Stimulated activated memory B cell treated with anti-CD40 and anti-IgM and Interleukin-4, amounts not matched to agents 10 μg/mL and 1 μg/mL and 100 μg/mL, for 72 hours (primary cell): ENCODE measurements around the gene SLC25A11.

ENCODE experiments used
- ATAC-seq: fragments of 150-1000 bp; cut with Tn5 transposase; 2 replicates; pipeline ENCODE4 v1.10.0; 2021
- H3K27ac Mint-ChIP-seq: one replicate; pipeline ENCODE4 v1.8.0; 2022; ENCODE audit warnings: mild to moderate bottlenecking, mixed read lengths
- H3K27me3 Mint-ChIP-seq: one replicate; pipeline ENCODE4 v1.8.0; 2022; ENCODE audit warnings: mixed read lengths
- H3K36me3 Mint-ChIP-seq: one replicate; pipeline ENCODE4 v1.8.0; 2022; ENCODE audit warnings: mixed read lengths
- H3K4me1 Mint-ChIP-seq: one replicate; pipeline ENCODE4 v1.8.0; 2022; ENCODE audit warnings: mixed read lengths
- H3K4me3 Mint-ChIP-seq: one replicate; pipeline ENCODE4 v1.8.0; 2022; ENCODE audit warnings: mild to moderate bottlenecking, moderate library complexity, mixed read lengths
- H3K9me3 Mint-ChIP-seq: one replicate; pipeline ENCODE4 v1.8.0; 2022; ENCODE audit warnings: mixed read lengths

Gene SLC25A11

GRCh38 chr17:4900231-4901107, 39.4 kb downstream of the SLC25A11 start:
- H3K27ac Mint-ChIP-seq: peak overlapping the region; percentile 85
- H3K4me3 Mint-ChIP-seq: peak overlapping the region; percentile 90
- peak; percentile 46 for ATAC-seq
- peaks cover 10% of the 10 kb centered on the region for H3K27me3 Mint-ChIP-seq
- peaks cover 30% of the 10 kb centered on the region for H3K36me3 Mint-ChIP-seq
- H3K9me3 Mint-ChIP-seq: no peaks in the 10 kb centered on the region
- H3K4me1 Mint-ChIP-seq: peaks cover 48% of the 10 kb centered on the region

DNA sequence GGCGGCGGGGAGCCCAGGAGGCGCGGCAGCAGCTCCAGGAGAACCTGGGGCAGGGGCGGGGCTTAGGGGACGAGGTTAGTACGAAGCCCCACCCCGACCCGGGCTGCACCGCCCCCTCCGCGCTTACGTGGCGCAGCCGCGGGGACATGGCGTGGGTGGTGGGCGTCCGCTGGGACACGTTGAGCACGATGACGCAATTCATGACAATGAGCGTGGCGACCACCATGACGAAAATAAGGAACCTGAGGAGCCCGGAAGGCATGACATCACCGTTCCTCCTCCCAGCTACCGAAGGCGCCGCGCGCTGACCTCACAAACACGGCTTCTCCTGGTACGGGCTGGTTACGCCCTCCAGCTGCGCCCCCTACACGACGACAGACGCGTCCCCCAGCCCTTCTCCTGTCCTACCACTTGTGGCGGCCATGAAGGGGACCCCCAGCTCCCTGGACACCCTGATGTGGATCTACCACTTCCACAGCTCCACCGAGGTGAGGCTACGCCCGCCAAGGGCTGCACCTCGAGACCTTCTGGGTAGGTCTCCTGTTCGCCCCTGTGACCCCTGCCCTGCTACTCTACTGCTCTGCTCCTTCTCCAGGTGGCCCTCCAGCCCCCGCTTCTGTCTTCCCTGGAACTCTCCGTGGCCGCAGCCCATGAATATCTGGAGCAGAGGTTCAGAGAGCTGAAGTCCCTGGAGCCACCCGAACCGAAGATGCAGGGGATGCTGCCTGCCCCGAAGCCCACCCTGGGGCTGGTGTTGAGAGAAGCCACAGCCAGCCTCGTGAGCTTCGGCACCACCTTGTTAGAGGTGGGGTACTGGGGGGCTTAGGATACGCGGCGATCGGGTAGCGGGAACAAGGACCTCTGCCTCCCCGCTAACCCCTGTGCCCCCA, 40.3 kb downstream of the SLC25A11 start, which contains the start of gene C17orf107:
Gene C17orf107, plus strand, starts transcription at position 196 of the 890 bp plus-strand sequence. Its CDS starts 227 bp downstream, at position 423.
- Mint-ChIP-seq H3K9me3 (no peaks in the 10 kb centered on the region), H3K4me3 (peak within 1 kb of the TSS; percentile 90), H3K27me3 (peaks cover 10% of the 10 kb centered on the region), H3K4me1 (peaks cover 48% of the 10 kb centered on the region), H3K36me3 (peaks cover 39% of the 10 kb centered on the region), H3K27ac (peak within 1 kb of the TSS; percentile 85)
- peak; percentile 82 for ATAC-seq

- peak overlapping the region; percentile 90 for H3K4me3 Mint-ChIP-seq
- H3K4me1 Mint-ChIP-seq: peaks cover 48% of the 10 kb centered on the region
- H3K27me3 Mint-ChIP-seq: peaks cover 10% of the 10 kb centered on the region
- H3K36me3 Mint-ChIP-seq: peaks cover 46% of the 10 kb centered on the region
- peak overlapping the region; percentile 85 for H3K27ac Mint-ChIP-seq
- no peaks in the 10 kb centered on the region for H3K9me3 Mint-ChIP-seq
- peak; percentile 1 for ATAC-seq
Observed at GRCh38 chr17:4898927-4899326, 40.9 kb downstream of the SLC25A11 start.

- H3K27me3 Mint-ChIP-seq: peaks cover 10% of the 10 kb centered on the region
- H3K9me3 Mint-ChIP-seq: no peaks in the 10 kb centered on the region
- peak overlapping the region; percentile 61 for H3K4me3 Mint-ChIP-seq
- H3K4me1 Mint-ChIP-seq: peaks cover 42% of the 10 kb centered on the region
- H3K27ac Mint-ChIP-seq: no peak overlapping the region
- H3K36me3 Mint-ChIP-seq: peaks cover 51% of the 10 kb centered on the region
- no peak for ATAC-seq
Observed at GRCh38 chr17:4898351-4898750, 41.5 kb downstream of the SLC25A11 start.

- no peaks in the 10 kb centered on the region for H3K9me3 Mint-ChIP-seq
- no peak for ATAC-seq
Observed at GRCh38 chr17:4897785-4898184, 42.1 kb downstream of the SLC25A11 start.

GRCh38 chr17:4897198-4897687, 42.6 kb downstream of the SLC25A11 start:
- Mint-ChIP-seq H3K27ac (no peak overlapping the region), H3K9me3 (no peaks in the 10 kb centered on the region), H3K27me3 (peaks cover 10% of the 10 kb centered on the region), H3K4me1 (peaks cover 31% of the 10 kb centered on the region), H3K36me3 (peaks cover 62% of the 10 kb centered on the region), H3K4me3 (no peak overlapping the region)
- ATAC-seq: no peak

More at GRCh38 chr17:4897785-4898184, 42.1 kb downstream of the SLC25A11 start:
- H3K4me1 Mint-ChIP-seq: peaks cover 37% of the 10 kb centered on the region
- H3K27me3 Mint-ChIP-seq: peaks cover 10% of the 10 kb centered on the region
- H3K4me3 Mint-ChIP-seq: no peak overlapping the region
- peaks cover 56% of the 10 kb centered on the region for H3K36me3 Mint-ChIP-seq
- H3K27ac Mint-ChIP-seq: no peak overlapping the region

GRCh38 chr17:4896332-4897197, 43.3 kb downstream of the SLC25A11 start:
- Mint-ChIP-seq H3K36me3 (peaks cover 66% of the 10 kb centered on the region), H3K4me1 (peaks cover 28% of the 10 kb centered on the region), H3K27ac (no peak overlapping the region), H3K9me3 (no peaks in the 10 kb centered on the region), H3K27me3 (peaks cover 10% of the 10 kb centered on the region), H3K4me3 (no peak overlapping the region)
- ATAC-seq: no peak

DNA sequence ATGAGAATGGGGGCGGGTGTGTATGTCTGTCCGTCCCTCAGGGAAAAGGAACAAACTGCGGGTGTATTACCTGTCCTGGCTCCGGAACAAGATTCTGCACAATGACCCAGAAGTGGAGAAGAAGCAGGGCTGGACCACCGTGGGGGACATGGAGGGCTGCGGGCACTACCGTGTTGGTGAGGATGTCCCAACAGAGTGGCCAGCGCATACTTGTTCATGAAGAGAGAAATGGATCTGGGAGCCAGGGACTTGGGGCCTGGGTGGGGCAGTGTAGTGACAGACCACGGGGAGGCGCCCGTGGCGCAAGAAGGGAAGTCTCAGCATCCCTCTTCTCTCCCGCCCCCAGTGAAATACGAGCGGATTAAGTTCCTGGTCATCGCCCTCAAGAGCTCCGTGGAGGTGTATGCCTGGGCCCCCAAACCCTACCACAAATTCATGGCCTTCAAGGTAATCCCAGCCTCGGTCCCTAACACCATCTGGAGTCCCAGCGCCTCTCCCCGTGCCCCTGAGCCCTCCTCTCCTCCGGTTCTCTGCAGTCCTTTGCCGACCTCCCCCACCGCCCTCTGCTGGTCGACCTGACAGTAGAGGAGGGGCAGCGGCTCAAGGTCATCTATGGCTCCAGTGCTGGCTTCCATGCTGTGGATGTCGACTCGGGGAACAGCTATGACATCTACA, 44.1 kb downstream of the SLC25A11 start:
- no peak for ATAC-seq
- Mint-ChIP-seq H3K36me3 (peaks cover 73% of the 10 kb centered on the region), H3K27ac (no peak overlapping the region), H3K9me3 (no peaks in the 10 kb centered on the region), H3K27me3 (peaks cover 10% of the 10 kb centered on the region), H3K4me1 (peaks cover 24% of the 10 kb centered on the region), H3K4me3 (no peak overlapping the region)

GRCh38 chr17:4895121-4895520, 44.7 kb downstream of the SLC25A11 start:
- peaks cover 80% of the 10 kb centered on the region for H3K36me3 Mint-ChIP-seq
- no peak overlapping the region for H3K4me3 Mint-ChIP-seq
- no peak for ATAC-seq
- peaks cover 18% of the 10 kb centered on the region for H3K4me1 Mint-ChIP-seq
- H3K27ac Mint-ChIP-seq: no peak overlapping the region
- H3K9me3 Mint-ChIP-seq: no peaks in the 10 kb centered on the region
- H3K27me3 Mint-ChIP-seq: peaks cover 9% of the 10 kb centered on the region

DNA sequence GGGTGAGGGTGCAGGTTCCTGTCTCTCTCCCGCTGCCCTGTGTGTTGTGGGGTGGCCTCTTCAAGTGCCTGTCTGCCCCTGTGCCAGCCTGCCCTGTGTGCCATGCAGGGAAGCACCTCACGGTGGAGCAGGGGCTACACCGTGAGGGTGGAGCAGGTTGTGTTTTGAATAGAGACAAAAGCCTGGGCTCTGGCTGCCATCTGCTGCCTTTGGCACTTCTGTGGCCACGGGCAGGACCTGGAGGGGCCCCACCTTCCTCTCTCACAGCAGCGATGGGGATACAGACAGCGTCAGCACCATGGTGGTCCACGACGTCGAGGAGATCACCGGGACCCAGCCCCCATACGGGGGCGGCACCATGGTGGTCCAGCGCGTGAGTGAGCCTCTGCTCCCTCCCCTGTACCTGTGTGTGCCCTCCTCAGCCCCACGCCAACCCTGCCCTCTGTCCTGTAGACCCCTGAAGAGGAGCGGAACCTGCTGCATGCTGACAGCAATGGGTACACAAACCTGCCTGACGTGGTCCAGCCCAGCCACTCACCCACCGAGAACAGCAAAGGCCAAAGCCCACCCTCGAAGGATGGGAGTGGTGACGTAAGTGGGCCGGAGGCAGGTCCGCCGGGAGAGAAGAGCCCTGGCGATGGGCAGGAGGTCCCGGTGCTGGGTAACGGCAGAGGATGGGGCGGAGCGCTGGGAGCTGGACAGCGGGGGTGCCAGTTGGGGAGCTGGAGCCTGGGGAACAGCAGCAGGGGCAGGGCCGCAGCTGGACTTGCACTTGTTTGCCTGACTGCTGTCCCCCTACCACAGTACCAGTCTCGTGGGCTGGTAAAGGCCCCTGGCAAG, 45.9 kb downstream of the SLC25A11 start:
- Mint-ChIP-seq H3K9me3 (no peaks in the 10 kb centered on the region), H3K27ac (no peak overlapping the region), H3K4me1 (peaks cover 9% of the 10 kb centered on the region), H3K27me3 (no peaks in the 10 kb centered on the region), H3K4me3 (no peak overlapping the region), H3K36me3 (peaks cover 90% of the 10 kb centered on the region)
- no peak for ATAC-seq

DNA sequence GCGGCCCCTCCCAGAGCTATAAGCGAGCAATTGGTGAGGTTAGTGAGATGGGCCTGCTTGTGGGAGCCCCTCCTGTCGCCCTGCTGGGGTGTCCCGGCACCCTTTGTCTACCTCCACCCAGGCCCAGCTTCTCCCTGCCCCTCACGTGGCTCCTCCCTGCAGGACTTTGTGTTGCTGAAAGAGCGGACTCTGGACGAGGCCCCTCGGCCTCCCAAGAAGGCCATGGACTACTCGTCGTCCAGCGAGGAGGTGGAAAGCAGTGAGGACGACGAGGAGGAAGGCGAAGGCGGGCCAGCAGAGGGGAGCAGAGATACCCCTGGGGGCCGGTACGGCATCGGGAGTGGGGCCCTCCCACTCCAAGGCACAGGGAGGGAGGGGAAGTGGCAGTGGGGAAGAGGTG, 46.6 kb downstream of the SLC25A11 start:
- Mint-ChIP-seq H3K27ac (no peak overlapping the region), H3K4me1 (peaks cover 4% of the 10 kb centered on the region), H3K9me3 (no peaks in the 10 kb centered on the region), H3K27me3 (no peaks in the 10 kb centered on the region), H3K36me3 (peaks cover 89% of the 10 kb centered on the region), H3K4me3 (no peak overlapping the region)
- ATAC-seq: no peak

DNA sequence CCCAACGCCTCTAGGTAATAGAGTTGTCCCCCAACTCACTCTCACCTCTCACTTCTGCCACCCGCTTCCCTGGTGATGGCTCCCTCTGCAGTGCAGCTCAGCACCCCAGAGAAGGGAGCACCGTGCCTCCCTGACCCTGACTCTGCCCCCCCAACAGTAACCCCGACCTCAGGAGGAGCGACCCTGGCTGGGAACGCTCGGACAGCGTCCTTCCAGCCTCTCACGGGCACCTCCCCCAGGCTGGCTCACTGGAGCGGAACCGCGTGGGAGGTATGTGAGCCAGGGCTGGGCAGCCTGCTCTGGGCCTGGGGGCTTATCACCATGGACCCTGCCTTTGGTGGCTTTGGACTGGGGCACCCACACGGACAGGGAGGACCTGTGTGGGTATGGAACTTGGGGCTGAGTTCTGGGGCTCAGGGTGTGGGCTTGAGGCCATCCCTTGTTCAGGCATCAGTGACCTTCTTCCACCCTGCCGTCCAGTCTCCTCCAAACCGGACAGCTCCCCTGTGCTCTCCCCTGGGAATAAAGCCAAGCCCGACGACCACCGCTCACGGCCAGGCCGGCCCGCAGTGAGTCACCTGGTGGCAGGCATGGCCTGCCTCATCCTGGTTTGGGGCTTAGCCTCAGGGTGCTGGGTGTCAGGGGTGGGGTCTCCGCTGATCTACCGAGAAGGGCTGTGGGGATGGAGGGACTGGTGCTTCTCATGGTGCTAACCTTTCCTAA, 47.2 kb downstream of the SLC25A11 start:
- H3K9me3 Mint-ChIP-seq: no peaks in the 10 kb centered on the region
- no peak overlapping the region for H3K4me3 Mint-ChIP-seq
- H3K27me3 Mint-ChIP-seq: no peaks in the 10 kb centered on the region
- no peak overlapping the region for H3K27ac Mint-ChIP-seq
- H3K36me3 Mint-ChIP-seq: peaks cover 83% of the 10 kb centered on the region
- no peak for ATAC-seq
- H3K4me1 Mint-ChIP-seq: no peaks in the 10 kb centered on the region
